Measurements from ENCODE around the gene HOXC11. TPM values are rescaled to one million over a fixed set of nuclear protein-coding genes. Genes with fewer than 3 reads are reported as not detected.
A peak's percentile ranks its signal among the peaks of the same experiment; 100 is the strongest.

Gene HOXC11
- polyA plus RNA-seq, 4 donors: 0.03 to 1.1 (median 0.63) TPM

DNA sequence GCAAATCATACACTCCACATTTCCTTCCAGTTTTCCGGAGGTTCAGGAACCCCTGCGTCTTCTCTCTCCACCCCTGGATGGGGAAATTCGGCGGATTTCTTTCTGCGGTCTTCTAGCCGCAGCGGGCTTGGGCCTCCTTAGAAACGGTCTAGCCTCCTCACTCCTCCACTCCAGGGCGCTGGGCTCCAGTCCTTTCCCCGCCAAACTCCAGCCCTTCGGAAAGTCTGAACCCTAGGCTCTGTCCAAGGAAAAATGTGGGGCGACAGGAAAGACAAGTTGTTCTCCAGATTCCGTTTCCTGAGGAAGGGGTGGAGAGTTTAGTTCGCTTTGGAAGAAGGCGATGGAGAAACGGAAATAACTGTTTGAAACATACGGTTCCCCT, 10.6 kb downstream of the HOXC11 start:
- Histone ChIP-seq H3K4me1 (ENCODE audit: control insufficient read depth in 3 of 3, insufficient read depth in 2 of 3, low read depth in 1 of 3, low read length in 2 of 3) (peaks cover 5 to 35% (median 6%) of the 10 kb centered on the region in 3 donors), H3K27me3 (ENCODE audit: control insufficient read depth in 3 of 3, insufficient read depth in 3 of 3, low read length in 3 of 3) (peaks cover 0 to 92% (median 72%) of the 10 kb centered on the region in 3 donors), H3K4me3 (ENCODE audit: low read depth in 1 of 3, low read length in 3 of 3) (no peak overlapping the region), H3K36me3 (ENCODE audit: control insufficient read depth in 3 of 3, insufficient read depth in 2 of 3, low read depth in 1 of 3, low read length in 3 of 3) (no peaks in the 10 kb centered on the region), H3K9me3 (ENCODE audit: control insufficient read depth in 2 of 2, insufficient read depth in 1 of 2, low read depth in 1 of 2, low read length in 1 of 2) (peaks cover 0 to 4% of the 10 kb centered on the region in 2 donors), H3K27ac (ENCODE audit: low read depth in 1 of 3, low read length in 2 of 3) (no peak overlapping the region)
- WGBS, 3 donors: 20 to 42% (median 24%) methylated on average over 17 of the region's 17 CpGs
- FAIRE-seq: no peak
- no peak for DNase-seq

- peaks cover 0 to 92% (median 75%) of the 10 kb centered on the region in 3 donors for H3K27me3 ChIP-seq (ENCODE audit: control insufficient read depth in 3 of 3, insufficient read depth in 3 of 3, low read length in 3 of 3)
- H3K27ac ChIP-seq (ENCODE audit: low read depth in 1 of 3, low read length in 2 of 3): no peak overlapping the region
- H3K36me3 ChIP-seq (ENCODE audit: control insufficient read depth in 3 of 3, insufficient read depth in 2 of 3, low read depth in 1 of 3, low read length in 3 of 3): no peaks in the 10 kb centered on the region
- FAIRE-seq (no peak), DNase-seq (no peak)
- H3K4me1 ChIP-seq (ENCODE audit: control insufficient read depth in 3 of 3, insufficient read depth in 2 of 3, low read depth in 1 of 3, low read length in 2 of 3): peaks cover 5 to 39% (median 6%) of the 10 kb centered on the region in 3 donors
- H3K4me3 ChIP-seq (ENCODE audit: low read depth in 1 of 3, low read length in 3 of 3): no peak overlapping the region
- 21 to 40% (median 29%) methylated on average over 29 to 30 of the region's 30 CpGs for WGBS, 3 donors
- peaks cover 0 to 4% of the 10 kb centered on the region in 2 donors for H3K9me3 ChIP-seq (ENCODE audit: control insufficient read depth in 2 of 2, insufficient read depth in 1 of 2, low read depth in 1 of 2, low read length in 1 of 2)
Measured at GRCh38 chr12:53983950-53984572, 11.1 kb downstream of the HOXC11 start.

DNA sequence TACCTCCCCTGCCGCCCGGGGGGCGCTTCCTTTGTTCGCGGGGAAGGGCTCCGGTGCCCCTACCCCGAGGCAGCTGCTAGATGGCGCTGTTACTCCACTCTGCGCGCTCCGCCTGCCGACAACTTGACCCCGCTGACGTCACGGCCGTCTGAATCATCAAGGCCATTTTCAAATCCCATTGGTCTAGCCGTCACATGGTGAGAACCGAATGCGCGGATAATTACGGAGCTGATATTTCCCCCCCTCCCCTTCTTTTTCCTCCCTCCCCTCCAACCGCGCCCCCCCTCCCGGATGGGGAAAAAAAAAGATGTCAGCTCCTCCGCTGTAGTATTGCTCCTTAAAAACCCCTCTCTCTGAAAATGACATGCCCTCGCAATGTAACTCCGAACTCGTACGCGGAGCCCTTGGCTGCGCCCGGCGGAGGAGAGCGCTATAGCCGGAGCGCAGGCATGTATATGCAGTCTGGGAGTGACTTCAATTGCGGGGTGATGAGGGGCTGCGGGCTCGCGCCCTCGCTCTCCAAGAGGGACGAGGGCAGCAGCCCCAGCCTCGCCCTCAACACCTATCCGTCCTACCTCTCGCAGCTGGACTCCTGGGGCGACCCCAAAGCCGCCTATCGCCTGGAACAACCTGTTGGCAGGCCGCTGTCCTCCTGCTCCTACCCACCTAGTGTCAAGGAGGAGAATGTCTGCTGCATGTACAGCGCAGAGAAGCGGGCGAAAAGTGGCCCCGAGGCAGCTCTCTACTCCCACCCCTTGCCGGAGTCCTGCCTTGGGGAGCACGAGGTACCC, 12.2 kb downstream of the HOXC11 start, which contains the start of gene HOXC10:
Gene HOXC10 (plus strand): TSS at position 246 of the 791 bp plus-strand sequence. CDS start 114 bp downstream, at position 360.
- DNase-seq (peak; percentile 85 to 94), FAIRE-seq (no peak)
- H3K27ac ChIP-seq (ENCODE audit: low read depth in 1 of 3, low read length in 2 of 3): no peak within 1 kb of the TSS
- peaks cover 0 to 97% (median 72%) of the 10 kb centered on the region in 3 donors for H3K27me3 ChIP-seq (ENCODE audit: control insufficient read depth in 3 of 3, insufficient read depth in 3 of 3, low read length in 3 of 3)
- no peaks in the 10 kb centered on the region for H3K36me3 ChIP-seq (ENCODE audit: control insufficient read depth in 3 of 3, insufficient read depth in 2 of 3, low read depth in 1 of 3, low read length in 3 of 3)
- H3K4me3 ChIP-seq (ENCODE audit: low read depth in 1 of 3, low read length in 3 of 3): peak within 1 kb of the TSS in 2 of 3 donors; percentile 35 to 37
- 4 to 6% (median 5%) methylated on average over 53 to 55 of the region's 55 CpGs for WGBS, 3 donors
- H3K4me1 ChIP-seq (ENCODE audit: control insufficient read depth in 3 of 3, insufficient read depth in 2 of 3, low read depth in 1 of 3, low read length in 2 of 3): peaks cover 3 to 33% (median 5%) of the 10 kb centered on the region in 3 donors
- peaks cover 0 to 4% of the 10 kb centered on the region in 2 donors for H3K9me3 ChIP-seq (ENCODE audit: control insufficient read depth in 2 of 2, insufficient read depth in 1 of 2, low read depth in 1 of 2, low read length in 1 of 2)

- Histone ChIP-seq H3K27ac (ENCODE audit: low read depth in 1 of 3, low read length in 2 of 3) (no peak overlapping the region), H3K9me3 (ENCODE audit: control insufficient read depth in 2 of 2, insufficient read depth in 1 of 2, low read depth in 1 of 2, low read length in 1 of 2) (peaks cover 0 to 4% of the 10 kb centered on the region in 2 donors), H3K27me3 (ENCODE audit: control insufficient read depth in 3 of 3, insufficient read depth in 3 of 3, low read length in 3 of 3) (peaks cover 0 to 99% (median 73%) of the 10 kb centered on the region in 3 donors), H3K36me3 (ENCODE audit: control insufficient read depth in 3 of 3, insufficient read depth in 2 of 3, low read depth in 1 of 3, low read length in 3 of 3) (no peaks in the 10 kb centered on the region), H3K4me1 (ENCODE audit: control insufficient read depth in 3 of 3, insufficient read depth in 2 of 3, low read depth in 1 of 3, low read length in 2 of 3) (peaks cover 3 to 32% (median 5%) of the 10 kb centered on the region in 3 donors), H3K4me3 (ENCODE audit: low read depth in 1 of 3, low read length in 3 of 3) (peak overlapping the region in 2 of 3 donors; percentile 14 to 37)
- 8 to 19% (median 10%) methylated on average over 21 of the region's 21 CpGs for WGBS, 3 donors
- FAIRE-seq (no peak), DNase-seq (no peak)
Measured at GRCh38 chr12:53985692-53985993, 12.7 kb downstream of the HOXC11 start.

DNA sequence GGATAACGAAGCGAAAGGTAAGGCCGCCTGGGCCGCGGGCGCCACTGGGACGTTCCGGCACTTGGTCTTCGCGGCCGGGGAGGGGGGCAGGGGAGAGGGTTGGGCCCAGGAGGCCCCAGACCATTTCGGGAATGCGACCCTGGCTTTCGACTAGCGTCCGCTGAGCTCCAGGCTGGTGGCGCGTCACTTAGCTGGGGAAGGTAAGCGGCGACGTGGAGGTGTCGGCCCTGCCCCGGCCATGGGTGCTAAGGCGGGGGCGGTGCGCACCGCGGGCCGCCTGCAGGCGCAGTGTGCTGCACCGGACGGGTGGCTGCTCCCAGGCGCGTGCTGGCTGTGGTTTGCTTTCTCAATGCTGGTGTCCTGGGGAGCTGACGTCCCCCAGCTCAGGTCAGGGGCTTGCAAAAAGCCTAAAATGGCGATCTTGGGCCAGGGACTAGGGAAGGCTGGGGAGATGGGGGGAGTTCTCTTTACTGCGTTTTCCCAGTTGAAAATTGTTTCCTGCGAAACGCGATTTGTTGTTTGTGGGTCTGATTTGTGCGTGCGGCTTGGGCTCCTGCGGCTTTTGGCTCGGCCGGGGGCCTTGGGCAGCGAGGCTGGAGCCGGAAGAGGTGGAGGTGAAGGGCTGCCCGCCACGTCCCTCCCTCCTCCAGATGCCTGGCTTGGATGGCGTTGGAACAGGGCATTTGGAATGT, 13.2 kb downstream of the HOXC11 start:
- 2 to 3% (median 3%) methylated on average over 48 to 50 of the region's 50 CpGs for WGBS, 3 donors
- DNase-seq (peak in 1 of 2 donors; percentile 62), FAIRE-seq (no peak)
- peaks cover 0 to 99% (median 73%) of the 10 kb centered on the region in 3 donors for H3K27me3 ChIP-seq (ENCODE audit: control insufficient read depth in 3 of 3, insufficient read depth in 3 of 3, low read length in 3 of 3)
- H3K27ac ChIP-seq (ENCODE audit: low read depth in 1 of 3, low read length in 2 of 3): no peak overlapping the region
- peak overlapping the region in 2 of 3 donors; percentile 14 to 37 for H3K4me3 ChIP-seq (ENCODE audit: low read depth in 1 of 3, low read length in 3 of 3)
- H3K4me1 ChIP-seq (ENCODE audit: control insufficient read depth in 3 of 3, insufficient read depth in 2 of 3, low read depth in 1 of 3, low read length in 2 of 3): peaks cover 3 to 32% (median 5%) of the 10 kb centered on the region in 3 donors
- H3K9me3 ChIP-seq (ENCODE audit: control insufficient read depth in 2 of 2, insufficient read depth in 1 of 2, low read depth in 1 of 2, low read length in 1 of 2): peaks cover 0 to 4% of the 10 kb centered on the region in 2 donors
- no peaks in the 10 kb centered on the region for H3K36me3 ChIP-seq (ENCODE audit: control insufficient read depth in 3 of 3, insufficient read depth in 2 of 3, low read depth in 1 of 3, low read length in 3 of 3)

DNA sequence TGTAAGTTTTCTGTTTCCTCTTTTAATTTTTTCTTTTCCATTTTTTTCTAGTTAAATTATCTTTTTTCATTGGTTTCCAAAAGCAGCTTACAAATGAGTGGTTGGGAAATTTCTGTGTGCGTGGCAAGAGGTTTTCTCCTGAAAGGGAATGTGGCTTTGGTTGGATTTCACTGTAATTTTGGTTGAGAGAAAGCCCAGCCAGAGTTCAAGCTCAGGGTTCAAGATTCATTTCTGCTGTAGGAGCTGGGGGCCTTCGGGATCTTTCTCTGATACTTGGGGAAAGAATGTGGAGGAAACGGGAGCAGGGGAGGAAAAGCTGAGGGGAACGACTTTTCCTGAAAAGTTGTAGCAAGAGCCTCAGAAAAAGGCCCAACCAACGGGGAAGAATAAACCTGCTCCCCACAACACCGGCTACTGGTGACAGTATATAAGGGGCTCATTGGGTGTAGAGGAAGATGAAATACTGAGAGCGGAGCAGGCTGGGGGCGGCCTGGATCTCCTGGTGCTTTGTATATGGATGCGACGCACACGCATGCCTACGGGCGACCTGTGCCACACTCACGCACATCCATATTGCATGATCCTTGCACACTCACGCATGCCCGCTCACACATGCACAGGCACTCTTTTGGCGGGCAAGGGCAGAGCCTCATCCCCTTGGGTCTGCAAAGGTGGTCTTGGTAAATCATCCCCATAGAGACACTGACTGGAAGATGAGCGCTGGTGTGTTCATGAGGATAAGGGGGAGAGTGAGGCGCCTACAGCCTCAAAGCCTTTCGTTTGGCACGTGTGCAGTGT, 14.0 kb downstream of the HOXC11 start:
- Histone ChIP-seq H3K27ac (ENCODE audit: low read depth in 1 of 3, low read length in 2 of 3) (no peak overlapping the region), H3K27me3 (ENCODE audit: control insufficient read depth in 3 of 3, insufficient read depth in 3 of 3, low read length in 3 of 3) (peaks cover under 1 to 99% (median 75%) of the 10 kb centered on the region in 3 donors), H3K9me3 (ENCODE audit: control insufficient read depth in 2 of 2, insufficient read depth in 1 of 2, low read depth in 1 of 2, low read length in 1 of 2) (peaks cover 0 to 4% of the 10 kb centered on the region in 2 donors), H3K36me3 (ENCODE audit: control insufficient read depth in 3 of 3, insufficient read depth in 2 of 3, low read depth in 1 of 3, low read length in 3 of 3) (no peaks in the 10 kb centered on the region), H3K4me3 (ENCODE audit: low read depth in 1 of 3, low read length in 3 of 3) (no peak overlapping the region), H3K4me1 (ENCODE audit: control insufficient read depth in 3 of 3, insufficient read depth in 2 of 3, low read depth in 1 of 3, low read length in 2 of 3) (peaks cover 3 to 32% (median 5%) of the 10 kb centered on the region in 3 donors)
- FAIRE-seq (no peak), DNase-seq (no peak)
- 19 to 28% (median 26%) methylated on average over 21 of the region's 21 CpGs for WGBS, 3 donors

DNA sequence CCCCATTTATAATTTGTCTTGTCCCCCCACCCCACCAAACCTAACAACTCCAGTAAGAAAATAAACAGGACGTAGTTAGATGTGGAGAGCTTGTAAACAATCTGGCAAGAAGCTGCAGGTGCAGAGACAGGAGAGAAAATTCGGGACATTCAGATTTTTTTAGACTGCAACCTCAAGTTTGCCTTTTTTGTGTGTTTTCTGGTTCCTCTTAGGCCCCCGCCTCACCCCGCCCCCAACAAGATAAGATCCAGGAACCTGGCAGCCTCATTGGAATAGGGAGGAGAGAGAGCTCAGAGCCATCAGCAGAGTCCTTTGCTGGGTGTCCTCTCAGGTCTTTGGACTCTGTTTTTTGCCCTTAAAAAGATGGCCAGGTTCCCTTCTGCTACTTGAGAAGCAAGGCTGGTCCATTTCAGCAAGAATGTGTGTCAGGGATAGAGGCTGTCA, 14.9 kb downstream of the HOXC11 start:
- FAIRE-seq (no peak), DNase-seq (no peak)
- no peak overlapping the region for H3K27ac ChIP-seq (ENCODE audit: low read depth in 1 of 3, low read length in 2 of 3)
- H3K36me3 ChIP-seq (ENCODE audit: control insufficient read depth in 3 of 3, insufficient read depth in 2 of 3, low read depth in 1 of 3, low read length in 3 of 3): no peaks in the 10 kb centered on the region
- H3K4me1 ChIP-seq (ENCODE audit: control insufficient read depth in 3 of 3, insufficient read depth in 2 of 3, low read depth in 1 of 3, low read length in 2 of 3): peaks cover 3 to 32% (median 5%) of the 10 kb centered on the region in 3 donors
- H3K9me3 ChIP-seq (ENCODE audit: control insufficient read depth in 2 of 2, insufficient read depth in 1 of 2, low read depth in 1 of 2, low read length in 1 of 2): peaks cover 0 to 4% of the 10 kb centered on the region in 2 donors
- H3K27me3 ChIP-seq (ENCODE audit: control insufficient read depth in 3 of 3, insufficient read depth in 3 of 3, low read length in 3 of 3): peaks cover 7 to 99% (median 72%) of the 10 kb centered on the region in 3 donors
- WGBS, 3 donors: 1 to 12% (median 6%) methylated on average over 4 of the region's 4 CpGs
- H3K4me3 ChIP-seq (ENCODE audit: low read depth in 1 of 3, low read length in 3 of 3): no peak overlapping the region

All from small intestine (tissue), 7 donors.